WERI-Rb-1 (cell line): Measurements from ENCODE around the gene CARD14.

ENCODE experiments used
- DNase-seq: peaks from one replicate; pipeline ENCODE4 v3.0.0-alpha.2; 2020
- H3K27ac ChIP-seq: fragments of 250-450 bp; sonication (Bioruptor Pico); 2 replicates; pipeline ENCODE4 v1.5.1; 2020; ENCODE audit warnings: mild to moderate bottlenecking, moderate library complexity
- H3K27me3 ChIP-seq: fragments of 250-450 bp; sonication (Bioruptor Pico); 2 replicates; pipeline ENCODE4 v1.5.1; 2021; ENCODE audit warnings: mild to moderate bottlenecking, low read depth, moderate library complexity; ENCODE audit not compliant: insufficient read depth, severe bottlenecking
- H3K36me3 ChIP-seq: fragments of 250-450 bp; sonication (Bioruptor Pico); 2 replicates; pipeline ENCODE4 v1.5.1; 2020; ENCODE audit warnings: mild to moderate bottlenecking, moderate library complexity
- H3K4me3 ChIP-seq: 2 replicates; pipeline ENCODE4 v1.5.1; 2011; ENCODE audit warnings: low read depth, mild to moderate bottlenecking, control low read depth, low read length
- H3K9me3 ChIP-seq: fragments of 250-450 bp; sonication (Bioruptor Pico); 2 replicates; pipeline ENCODE4 v1.5.1; 2021; ENCODE audit warnings: mild to moderate bottlenecking, moderate library complexity; ENCODE audit not compliant: severe bottlenecking
- CTCF ChIP-seq: IDR thresholded peaks from 2 replicates; pipeline ENCODE4 v1.5.1; 2011; ENCODE audit warnings: low read depth, mild to moderate bottlenecking, control low read depth, inconsistent platforms, low read length

Gene CARD14

GRCh38 chr17:80201446-80201845 lies 31.6 kb downstream of the CARD14 start:
- no peak for DNase-seq
- Histone ChIP-seq H3K4me3 (no peak overlapping the region), H3K27ac (no peak overlapping the region), H3K9me3 (no peaks in the 10 kb centered on the region), H3K27me3 (no peaks in the 10 kb centered on the region), H3K36me3 (no peaks in the 10 kb centered on the region)
- TF ChIP-seq CTCF, result no peak

DNA sequence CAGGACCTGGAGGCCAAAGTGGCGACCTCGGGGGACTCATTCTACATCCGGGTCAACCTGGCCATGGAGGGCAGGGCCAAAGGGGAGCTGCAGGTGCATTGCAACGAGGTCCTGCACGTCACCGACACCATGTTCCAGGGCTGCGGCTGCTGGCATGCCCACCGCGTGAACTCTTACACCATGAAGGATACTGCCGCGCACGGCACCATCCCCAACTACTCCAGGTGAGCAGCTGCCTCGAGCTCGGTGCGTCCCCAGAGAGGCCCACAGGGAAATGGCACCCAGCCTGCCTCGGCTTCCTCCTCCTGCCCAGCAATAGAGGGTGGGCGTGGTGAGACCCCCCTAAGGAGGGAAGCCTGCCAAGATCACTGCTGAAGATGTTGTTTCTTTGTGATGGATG lies 32.4 kb downstream of the CARD14 start:
- H3K36me3 ChIP-seq, result no peaks in the 10 kb centered on the region
- no peak for TF ChIP-seq CTCF
- no peak for DNase-seq
- no peaks in the 10 kb centered on the region for H3K9me3 ChIP-seq
- H3K27me3 ChIP-seq, result no peaks in the 10 kb centered on the region
- H3K27ac ChIP-seq, result no peak overlapping the region
- no peak overlapping the region for H3K4me3 ChIP-seq

DNA sequence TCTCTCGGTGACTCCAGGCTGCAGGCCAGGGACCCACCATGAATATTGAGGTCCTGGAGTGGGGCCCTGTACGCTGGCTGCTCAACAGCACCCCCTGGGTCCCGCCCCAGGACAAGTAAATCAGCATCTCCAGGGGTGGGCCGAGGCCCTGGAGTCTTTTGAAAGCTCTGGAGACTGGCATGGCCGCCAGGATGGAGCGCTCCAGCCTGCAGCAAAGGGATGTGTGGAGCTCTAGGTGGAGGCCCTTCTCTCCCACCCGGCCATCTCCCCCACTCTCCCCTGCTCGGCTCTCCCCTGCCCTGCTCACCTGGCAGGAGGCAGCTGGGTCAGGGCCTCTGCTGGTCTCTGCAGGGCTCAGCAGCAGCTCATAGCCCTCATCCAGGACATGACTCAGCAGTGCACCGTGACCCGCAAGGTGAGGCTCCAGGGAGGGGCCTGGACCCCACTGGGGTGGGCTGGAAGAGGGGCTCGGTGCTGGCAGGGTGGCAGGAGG lies 33.7 kb downstream of the CARD14 start:
- peak; percentile 29 for TF ChIP-seq CTCF
- H3K9me3 ChIP-seq, result no peaks in the 10 kb centered on the region
- H3K36me3 ChIP-seq, result peaks cover 1% of the 10 kb centered on the region
- H3K4me3 ChIP-seq, result no peak overlapping the region
- no peak for DNase-seq
- no peak overlapping the region for H3K27ac ChIP-seq
- H3K27me3 ChIP-seq, result no peaks in the 10 kb centered on the region

DNA sequence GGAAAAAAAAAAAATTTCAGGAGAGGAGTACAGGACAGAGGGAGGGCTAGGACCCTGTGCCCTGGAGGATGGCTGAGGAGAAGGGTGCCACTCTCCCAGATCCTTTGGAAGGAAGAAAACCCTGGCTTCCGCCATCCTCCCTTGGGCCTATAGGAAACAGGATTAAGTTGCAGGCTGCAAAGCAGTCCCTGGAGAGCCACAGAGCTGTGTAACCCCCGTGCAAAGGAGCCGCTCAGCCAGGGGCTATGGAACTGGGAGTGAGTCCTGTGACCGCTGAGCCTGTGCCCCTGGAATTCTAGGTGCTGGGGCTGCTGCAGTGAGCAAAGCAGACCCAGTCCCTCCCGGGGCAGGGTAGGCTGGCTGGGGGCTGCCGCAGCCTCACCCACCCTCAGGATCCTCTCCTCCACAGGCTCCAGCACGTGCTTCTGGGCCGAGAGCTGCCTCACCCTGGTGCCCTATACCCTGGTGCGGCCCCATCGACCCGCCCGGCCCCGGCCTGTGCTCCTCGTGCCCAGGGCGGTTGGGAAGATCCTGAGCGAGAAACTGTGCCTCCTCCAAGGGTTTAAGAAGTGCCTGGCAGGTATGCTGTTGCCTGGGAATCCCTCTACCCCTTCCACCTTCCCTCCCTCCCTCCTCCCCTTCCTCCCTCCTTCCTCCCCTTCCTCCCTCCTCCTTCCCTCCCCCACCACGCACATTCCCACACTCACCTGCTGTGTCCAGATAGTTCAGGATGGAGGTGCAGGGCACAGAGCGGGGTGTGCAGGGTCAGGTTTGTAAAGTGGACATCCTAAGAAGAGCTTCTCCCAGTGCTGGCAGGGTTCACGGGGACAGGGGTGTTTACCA lies 35.0 kb downstream of the CARD14 start:
- Histone ChIP-seq H3K27me3 (no peaks in the 10 kb centered on the region), H3K36me3 (peaks cover 11% of the 10 kb centered on the region), H3K9me3 (no peaks in the 10 kb centered on the region), H3K4me3 (no peak overlapping the region), H3K27ac (no peak overlapping the region)
- DNase-seq, result no peak
- no peak for TF ChIP-seq CTCF

- Histone ChIP-seq H3K4me3 (no peak overlapping the region), H3K27ac (no peak overlapping the region), H3K27me3 (no peaks in the 10 kb centered on the region), H3K36me3 (peaks cover 21% of the 10 kb centered on the region), H3K9me3 (no peaks in the 10 kb centered on the region)
- no peak for TF ChIP-seq CTCF
- DNase-seq, result no peak
Measured at GRCh38 chr17:80205811-80206210, 36.0 kb downstream of the CARD14 start.
